Measurements from ENCODE around the gene TLCD3B. TPM values are rescaled to one million over a fixed set of nuclear protein-coding genes. Genes with fewer than 3 reads are reported as not detected.
"Not testable (repeated sequence)": the region's sequence is repeated elsewhere in the genome, so short reads cannot be mapped to it uniquely, and the experiment has no call there.

TLCD3B gene
- total RNA-seq, 2 experiments from 2014 or later: 7.1 to 7.2 TPM

DNA sequence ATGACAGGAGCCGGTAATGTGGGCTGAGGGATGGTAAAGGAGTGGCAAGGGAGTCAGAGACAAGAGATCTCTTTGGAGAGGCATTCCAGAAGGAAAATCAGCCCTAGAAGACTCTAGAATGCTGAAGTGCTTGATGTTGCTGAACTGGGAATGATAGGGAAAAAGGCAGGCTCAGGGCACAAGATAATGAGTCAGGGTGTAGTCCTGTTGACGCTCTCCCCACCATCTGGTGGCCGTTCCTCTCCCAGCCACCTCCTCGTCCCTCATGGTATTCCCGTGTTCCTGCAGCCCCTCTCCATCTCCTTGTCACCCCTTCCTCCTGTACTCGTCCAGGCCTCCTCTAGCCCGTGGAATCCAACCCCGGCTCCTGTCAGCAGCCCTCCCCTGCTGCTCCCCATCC lies 23.4 kb upstream of the TLCD3B start:
- H3K36me3 Mint-ChIP-seq (ENCODE audit: low read depth): peaks cover 7% of the 10 kb centered on the region
- no peak for DNase-seq
- H3K4me1 Mint-ChIP-seq: peaks cover 40% of the 10 kb centered on the region
- peak overlapping the region; percentile 37 for H3K4me3 Mint-ChIP-seq
- CTCF ChIA-PET: interaction anchor here (0.5 to 2.1 kb wide), 10 partner anchors 10 to 915 kb away, joined by 3 to 19 read pairs (median 6); partner anchors contain the start of genes ALDOA, DCTPP1, HIRIP3 and TBX6
- H3K9me3 Mint-ChIP-seq: no peaks in the 10 kb centered on the region
- POLR2A ChIA-PET: no interaction called here
- peaks cover 2% of the 10 kb centered on the region for H3K27me3 Mint-ChIP-seq
- no peak overlapping the region for H3K27ac Mint-ChIP-seq

GRCh38 chr16:30053376-30054015 lies 22.4 kb upstream of the TLCD3B start:
- CTCF ChIA-PET: interaction anchor here (0.6 to 2.2 kb wide), 7 partner anchors 10 to 1224 kb away, joined by 3 to 7 read pairs (median 5); partner anchors contain the start of genes ALDOA and PAGR1

DNA sequence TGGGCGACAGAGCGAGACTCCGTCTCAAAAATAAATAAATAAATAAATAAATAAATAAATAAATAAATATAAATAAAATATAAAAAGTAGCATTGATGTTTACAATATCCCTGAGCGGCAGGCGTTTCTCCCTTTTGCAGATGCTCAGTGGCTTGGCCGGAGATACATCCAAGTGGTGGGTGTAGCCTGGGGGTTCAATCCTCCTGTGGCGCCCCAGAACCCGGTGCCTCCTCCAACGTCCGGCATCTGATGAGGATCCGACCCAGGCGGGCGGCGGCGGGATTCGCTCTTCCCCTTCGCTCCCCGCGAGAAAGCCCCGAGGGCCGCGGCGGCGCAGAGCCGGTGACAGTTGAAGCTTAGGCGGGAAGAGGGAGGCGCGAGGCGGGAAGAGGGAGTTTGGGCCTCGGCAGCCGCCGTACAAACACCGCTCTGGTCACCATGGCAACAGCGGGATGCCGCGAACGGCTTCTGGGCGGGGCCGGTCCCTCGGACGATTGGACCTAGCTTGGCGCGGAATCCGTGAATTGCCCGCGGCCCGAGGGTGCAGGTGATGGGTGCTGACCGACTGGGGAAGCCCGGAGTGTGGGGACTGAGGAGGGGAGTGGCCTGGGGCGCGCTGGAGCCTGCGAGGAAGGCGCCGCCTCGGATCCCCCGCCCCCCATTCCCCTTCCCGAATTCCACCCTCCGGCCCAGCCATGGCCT lies 21.8 kb upstream of the TLCD3B start:
- ChIA-PET POLR2A (interaction anchor here (0.6 to 1.5 kb wide), 2 partner anchors 12 to 1856 kb away, joined by 3 to 4 read pairs; partner anchors contain the start of gene ALDOA), CTCF (interaction anchor here (0.6 to 2.2 kb wide), 8 partner anchors 9 to 1224 kb away, joined by 3 to 7 read pairs (median 4); partner anchors contain the start of genes ALDOA and PAGR1)
- Mint-ChIP-seq H3K4me1 (peaks cover 40% of the 10 kb centered on the region), H3K27ac (peak overlapping the region; percentile 87), H3K36me3 (ENCODE audit: low read depth) (peaks cover 7% of the 10 kb centered on the region), H3K27me3 (peaks cover 2% of the 10 kb centered on the region), H3K4me3 (peak overlapping the region; percentile 90), H3K9me3 (no peaks in the 10 kb centered on the region)
- peak; percentile 94 for DNase-seq

More at GRCh38 chr16:30053376-30054015, 22.4 kb upstream of the TLCD3B start:
- Mint-ChIP-seq H3K27me3 (peaks cover 2% of the 10 kb centered on the region), H3K27ac (no peak overlapping the region), H3K36me3 (ENCODE audit: low read depth) (peaks cover 7% of the 10 kb centered on the region), H3K9me3 (no peaks in the 10 kb centered on the region), H3K4me3 (peak overlapping the region; percentile 90), H3K4me1 (peaks cover 40% of the 10 kb centered on the region)
- POLR2A ChIA-PET: interaction anchor here (1.5 kb wide), 1 partner anchor 12 kb away, joined by 4 read pairs; the partner anchor contains the start of gene ALDOA
- DNase-seq: no peak

GRCh38 chr16:30051518-30051917 lies 20.4 kb upstream of the TLCD3B start:
- DNase-seq: no peak
- ChIA-PET POLR2A (no interaction called here), CTCF (interaction anchor here (0.8 to 2.2 kb wide), 2 partner anchors 16 to 358 kb away, joined by 4 to 6 read pairs; no protein-coding TSS in a partner anchor)
- H3K27ac Mint-ChIP-seq: peak overlapping the region; percentile 89
- H3K36me3 Mint-ChIP-seq (ENCODE audit: low read depth): peaks cover 7% of the 10 kb centered on the region
- H3K27me3 Mint-ChIP-seq: peaks cover 2% of the 10 kb centered on the region
- H3K4me1 Mint-ChIP-seq: peaks cover 40% of the 10 kb centered on the region
- peak overlapping the region; percentile 90 for H3K4me3 Mint-ChIP-seq
- H3K9me3 Mint-ChIP-seq: no peaks in the 10 kb centered on the region

GRCh38 chr16:30049871-30050270 lies 18.8 kb upstream of the TLCD3B start:
- ChIA-PET CTCF (interaction anchor here (0.9 to 2.1 kb wide), 2 partner anchors 14 to 18 kb away, joined by 3 to 6 read pairs; no protein-coding TSS in a partner anchor), POLR2A (no interaction called here)
- Mint-ChIP-seq H3K36me3 (ENCODE audit: low read depth) (peaks cover 7% of the 10 kb centered on the region), H3K4me3 (no peak overlapping the region), H3K4me1 (peaks cover 36% of the 10 kb centered on the region), H3K27ac (no peak overlapping the region), H3K27me3 (peaks cover 2% of the 10 kb centered on the region), H3K9me3 (no peaks in the 10 kb centered on the region)
- no peak for DNase-seq

GRCh38 chr16:30046588-30046987 lies 15.5 kb upstream of the TLCD3B start:
- no peaks in the 10 kb centered on the region for H3K9me3 Mint-ChIP-seq
- peak overlapping the region; percentile 46 for H3K27ac Mint-ChIP-seq
- peaks cover 5% of the 10 kb centered on the region for H3K36me3 Mint-ChIP-seq (ENCODE audit: low read depth)
- H3K27me3 Mint-ChIP-seq: peaks cover 3% of the 10 kb centered on the region
- peaks cover 14% of the 10 kb centered on the region for H3K4me1 Mint-ChIP-seq
- ChIA-PET POLR2A (interaction anchor here (0.6 kb wide), 1 partner anchor 126 kb away, joined by 4 read pairs; no protein-coding TSS in a partner anchor), CTCF (interaction anchor here (2.9 kb wide), 1 partner anchor 15 kb away, joined by 10 read pairs; the partner anchor contains the start of gene TLCD3B)
- H3K4me3 Mint-ChIP-seq: no peak overlapping the region
- no peak for DNase-seq

- CTCF ChIA-PET: interaction anchor here (2.9 kb wide), 1 partner anchor 14 kb away, joined by 10 read pairs; the partner anchor contains the start of gene TLCD3B
Observed at GRCh38 chr16:30046178-30046577, 15.1 kb upstream of the TLCD3B start.

GRCh38 chr16:30041841-30042240 lies 10.8 kb upstream of the TLCD3B start:
- POLR2A ChIA-PET: no interaction called here

More at GRCh38 chr16:30046178-30046577, 15.1 kb upstream of the TLCD3B start:
- Mint-ChIP-seq H3K9me3 (no peaks in the 10 kb centered on the region), H3K27ac (no peak overlapping the region), H3K36me3 (ENCODE audit: low read depth) (peaks cover 3% of the 10 kb centered on the region), H3K27me3 (peaks cover 3% of the 10 kb centered on the region), H3K4me3 (no peak overlapping the region), H3K4me1 (peaks cover 12% of the 10 kb centered on the region)
- POLR2A ChIA-PET: no interaction called here
- no peak for DNase-seq

DNA sequence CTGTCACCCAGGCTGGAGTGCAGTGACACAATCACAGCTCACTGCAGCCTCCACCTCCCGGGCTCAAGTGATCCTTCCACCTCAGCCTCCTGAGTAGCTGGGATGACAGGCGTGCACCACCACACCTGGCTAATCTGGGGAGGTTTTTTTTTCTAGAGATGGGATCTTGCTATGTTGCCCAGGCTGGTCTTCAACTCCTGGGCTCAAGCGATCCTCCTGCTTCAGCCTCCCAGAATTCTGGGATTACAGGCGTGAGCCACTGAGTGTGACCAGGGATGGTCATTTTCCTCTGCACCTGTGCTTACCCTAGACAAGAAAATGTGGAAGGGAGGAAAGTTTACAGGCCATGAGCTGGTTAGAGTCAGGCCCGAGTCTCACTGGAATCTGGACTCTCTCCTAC lies 9.6 kb upstream of the TLCD3B start:
- CTCF ChIA-PET; H3K27me3 Mint-ChIP-seq; H3K9me3 Mint-ChIP-seq; POLR2A ChIA-PET; DNase-seq; H3K4me3 Mint-ChIP-seq; H3K36me3 Mint-ChIP-seq (ENCODE audit: low read depth); H3K4me1 Mint-ChIP-seq; H3K27ac Mint-ChIP-seq: not testable (repeated sequence)

More at GRCh38 chr16:30041841-30042240, 10.8 kb upstream of the TLCD3B start:
- CTCF ChIA-PET: interaction anchor here (0.6 kb wide), 1 partner anchor 147 kb away, joined by 3 read pairs; no protein-coding TSS in a partner anchor
- Mint-ChIP-seq H3K27ac (no peak overlapping the region), H3K27me3 (peaks cover 5% of the 10 kb centered on the region), H3K4me3 (no peak overlapping the region), H3K9me3 (no peaks in the 10 kb centered on the region), H3K36me3 (ENCODE audit: low read depth) (no peaks in the 10 kb centered on the region), H3K4me1 (peaks cover 6% of the 10 kb centered on the region)
- peak; percentile 36 for DNase-seq

GRCh38 chr16:30040221-30040620 lies 9.2 kb upstream of the TLCD3B start:
- no peak overlapping the region for H3K4me3 Mint-ChIP-seq
- H3K9me3 Mint-ChIP-seq: no peaks in the 10 kb centered on the region
- H3K4me1 Mint-ChIP-seq: peaks cover 8% of the 10 kb centered on the region
- no peak for DNase-seq
- H3K36me3 Mint-ChIP-seq (ENCODE audit: low read depth): no peaks in the 10 kb centered on the region
- POLR2A ChIA-PET: no interaction called here
- CTCF ChIA-PET: interaction anchor here (0.6 kb wide), 2 partner anchors 84 to 1076 kb away, joined by 3 read pairs; no protein-coding TSS in a partner anchor
- H3K27me3 Mint-ChIP-seq: peaks cover 7% of the 10 kb centered on the region
- H3K27ac Mint-ChIP-seq: no peak overlapping the region

DNA sequence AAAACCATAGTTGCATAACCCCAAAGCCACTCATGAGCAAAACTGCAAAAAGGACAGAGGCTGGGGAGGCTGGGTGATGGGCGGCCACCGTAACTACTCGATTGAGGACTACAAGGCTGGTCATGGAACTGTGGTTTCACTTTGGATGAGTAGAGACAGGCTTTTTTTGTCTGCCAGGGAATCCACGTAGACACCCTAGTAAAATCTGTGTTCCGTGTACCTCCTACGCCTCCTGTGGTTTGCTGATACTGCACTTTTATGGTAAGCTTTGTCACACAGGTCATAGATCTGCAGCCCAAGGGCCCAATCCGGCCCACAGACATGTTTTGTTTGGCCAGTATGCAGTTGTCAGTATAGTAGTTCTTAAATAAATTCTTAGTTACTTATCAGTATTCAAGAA lies 2.2 kb upstream of the TLCD3B start:
- POLR2A ChIA-PET: no interaction called here

DNA sequence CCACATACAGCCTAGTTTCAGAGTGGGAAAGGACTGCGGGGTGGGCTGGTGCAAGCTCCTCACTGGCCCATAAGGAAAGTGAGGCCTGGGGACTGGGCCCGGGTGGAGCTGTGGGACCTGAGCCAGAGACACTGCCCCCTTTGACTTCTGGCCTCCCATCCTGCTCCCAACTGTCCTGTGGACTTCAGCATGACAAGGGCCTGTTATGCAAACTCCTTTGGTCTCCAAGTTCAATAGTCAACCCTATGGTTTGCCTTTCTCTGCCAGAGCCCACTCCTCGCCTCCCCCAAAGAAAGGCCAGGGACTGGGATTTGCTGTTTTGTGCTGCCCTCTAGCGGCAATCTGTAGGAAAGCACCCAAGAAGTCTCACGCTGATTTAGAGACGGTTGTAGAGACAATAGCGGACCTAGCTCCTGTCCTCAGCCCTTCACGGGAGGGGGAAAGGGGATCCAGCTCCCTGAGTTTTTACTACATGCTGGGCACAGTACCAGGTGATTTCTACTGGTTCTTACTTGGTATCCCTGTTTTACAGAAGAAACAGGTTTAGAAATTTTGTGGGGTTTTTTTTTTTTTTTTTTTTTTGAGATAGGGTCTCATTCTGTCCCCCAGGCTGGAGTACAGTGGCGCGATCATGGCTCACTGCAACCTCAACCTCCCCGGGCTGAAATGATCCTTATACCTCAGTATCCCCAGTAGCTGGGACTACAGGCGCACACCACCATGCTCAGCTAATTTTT lies 1.2 kb upstream of the TLCD3B start:
- Mint-ChIP-seq H3K9me3 (no peaks in the 10 kb centered on the region), H3K27me3 (peaks cover 44% of the 10 kb centered on the region), H3K4me3 (no peak overlapping the region), H3K36me3 (ENCODE audit: low read depth) (peaks cover 3% of the 10 kb centered on the region), H3K4me1 (peaks cover 20% of the 10 kb centered on the region), H3K27ac (no peak overlapping the region)
- ChIA-PET POLR2A (no interaction called here), CTCF (interaction anchor here (0.6 to 2.1 kb wide), 30 partner anchors 9 to 358 kb away, joined by 3 to 13 read pairs (median 4); partner anchors contain the start of genes ALDOA, C16orf92, KCTD13 and KIF22)
- peak; percentile 76 for DNase-seq

More for the DNA sequence above, 2.2 kb upstream of the TLCD3B start:
- Mint-ChIP-seq H3K27me3 (peaks cover 34% of the 10 kb centered on the region), H3K9me3 (no peaks in the 10 kb centered on the region), H3K4me3 (no peak overlapping the region), H3K36me3 (ENCODE audit: low read depth) (peaks cover 3% of the 10 kb centered on the region), H3K4me1 (peaks cover 20% of the 10 kb centered on the region), H3K27ac (no peak overlapping the region)
- no peak for DNase-seq
- CTCF ChIA-PET: interaction anchor here (1.0 to 1.9 kb wide), 7 partner anchors 11 to 334 kb away, joined by 3 to 8 read pairs (median 5); partner anchors contain the start of gene KIF22
